Measurements from ENCODE around the gene DTNB.

DNA sequence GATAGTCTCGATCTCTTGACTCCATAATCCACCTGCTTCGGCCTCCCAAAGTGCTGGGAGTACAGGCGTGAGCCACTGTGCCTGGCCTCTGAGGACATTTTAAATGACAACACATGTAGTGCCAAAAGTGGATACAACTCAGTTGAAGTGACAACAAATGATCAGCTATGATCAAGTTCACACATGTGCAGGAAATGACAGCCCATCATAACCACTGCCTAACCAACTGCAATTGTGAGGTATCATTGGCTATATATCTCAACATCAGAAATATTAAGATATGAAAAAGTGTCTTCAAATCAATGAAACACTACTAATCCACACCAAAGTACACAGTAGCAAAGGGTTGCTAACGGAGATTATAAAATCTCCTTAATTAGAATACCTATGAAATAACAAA, 84.8 kb downstream of the DTNB start:
- TF ChIP-seq EZH2 (IDR thresholded peaks at IDR 0.05) (no peak), POLR2AphosphoS5 (IDR thresholded peaks at IDR 0.05; ENCODE audit: borderline replicate concordance, low read depth, low read length) (no peak)
